Measurements from ENCODE around the gene HRC.

HRC gene

GRCh38 chr19:49190781-49191180 lies 35.6 kb upstream of the HRC start:
- H3K27me3 ChIP-seq (replicated peaks; ENCODE audit: insufficient read depth, low read length), result peaks cover 57% of the 10 kb centered on the region
- no peaks in the 10 kb centered on the region for H4K20me1 ChIP-seq (ENCODE audit: insufficient read depth, low read length)
- no peak overlapping the region for H3K4me3 ChIP-seq (ENCODE audit: low read length)
- H3K9me2 ChIP-seq (replicated peaks; ENCODE audit: insufficient read depth, low read length), result no peaks in the 10 kb centered on the region
- H3K79me2 ChIP-seq (ENCODE audit: low read length), result no peaks in the 10 kb centered on the region
- no peaks in the 10 kb centered on the region for H3K4me1 ChIP-seq (ENCODE audit: low read length)
- no peak overlapping the region for H2AFZ ChIP-seq (ENCODE audit: low read length)
- H3K36me3 ChIP-seq (replicated peaks; ENCODE audit: insufficient read depth, low read length), result no peaks in the 10 kb centered on the region
- H3K27ac ChIP-seq (ENCODE audit: low read length), result no peak overlapping the region
- no peak for DNase-seq
- H3F3A ChIP-seq (ENCODE audit: insufficient read depth, low read length), result no peaks in the 10 kb centered on the region
- H3K9ac ChIP-seq (ENCODE audit: low read length), result no peak overlapping the region
- no peaks in the 10 kb centered on the region for H3K9me3 ChIP-seq (replicated peaks; ENCODE audit: insufficient read depth, low read length)
- TF ChIP-seq, protein P1, sequence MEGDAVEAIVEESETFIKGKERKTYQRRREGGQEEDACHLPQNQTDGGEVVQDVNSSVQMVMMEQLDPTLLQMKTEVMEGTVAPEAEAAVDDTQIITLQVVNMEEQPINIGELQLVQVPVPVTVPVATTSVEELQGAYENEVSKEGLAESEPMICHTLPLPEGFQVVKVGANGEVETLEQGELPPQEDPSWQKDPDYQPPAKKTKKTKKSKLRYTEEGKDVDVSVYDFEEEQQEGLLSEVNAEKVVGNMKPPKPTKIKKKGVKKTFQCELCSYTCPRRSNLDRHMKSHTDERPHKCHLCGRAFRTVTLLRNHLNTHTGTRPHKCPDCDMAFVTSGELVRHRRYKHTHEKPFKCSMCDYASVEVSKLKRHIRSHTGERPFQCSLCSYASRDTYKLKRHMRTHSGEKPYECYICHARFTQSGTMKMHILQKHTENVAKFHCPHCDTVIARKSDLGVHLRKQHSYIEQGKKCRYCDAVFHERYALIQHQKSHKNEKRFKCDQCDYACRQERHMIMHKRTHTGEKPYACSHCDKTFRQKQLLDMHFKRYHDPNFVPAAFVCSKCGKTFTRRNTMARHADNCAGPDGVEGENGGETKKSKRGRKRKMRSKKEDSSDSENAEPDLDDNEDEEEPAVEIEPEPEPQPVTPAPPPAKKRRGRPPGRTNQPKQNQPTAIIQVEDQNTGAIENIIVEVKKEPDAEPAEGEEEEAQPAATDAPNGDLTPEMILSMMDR (IDR thresholded peaks at IDR 0.05; ENCODE audit: low read length), result no peak
- no peak for TF ChIP-seq EZH2phosphoT487 (IDR thresholded peaks at IDR 0.05; ENCODE audit: low read length)
- no peak for TF ChIP-seq EZH2 (optimal IDR thresholded peaks at IDR 0.05; ENCODE audit: low read depth, low read length)
- no peak overlapping the region for H3K4me2 ChIP-seq (ENCODE audit: low read depth, low read length)

- peaks cover 57% of the 10 kb centered on the region for H3K27me3 ChIP-seq (replicated peaks; ENCODE audit: insufficient read depth, low read length)
- no peak overlapping the region for H3K4me2 ChIP-seq (ENCODE audit: low read depth, low read length)
- no peaks in the 10 kb centered on the region for H3F3A ChIP-seq (ENCODE audit: insufficient read depth, low read length)
- no peaks in the 10 kb centered on the region for H4K20me1 ChIP-seq (ENCODE audit: insufficient read depth, low read length)
- H3K79me2 ChIP-seq (ENCODE audit: low read length), result no peaks in the 10 kb centered on the region
- TF ChIP-seq EZH2phosphoT487 (IDR thresholded peaks at IDR 0.05; ENCODE audit: low read length) (no peak), EZH2 (optimal IDR thresholded peaks at IDR 0.05; ENCODE audit: low read depth, low read length) (no peak)
- TF ChIP-seq, protein P1 (IDR thresholded peaks at IDR 0.05; ENCODE audit: low read length), result no peak
- no peak overlapping the region for H3K4me3 ChIP-seq (ENCODE audit: low read length)
- no peak for DNase-seq
- no peak overlapping the region for H3K27ac ChIP-seq (ENCODE audit: low read length)
- no peaks in the 10 kb centered on the region for H3K9me3 ChIP-seq (replicated peaks; ENCODE audit: insufficient read depth, low read length)
- H2AFZ ChIP-seq (ENCODE audit: low read length), result no peak overlapping the region
- no peaks in the 10 kb centered on the region for H3K4me1 ChIP-seq (ENCODE audit: low read length)
- no peaks in the 10 kb centered on the region for H3K36me3 ChIP-seq (replicated peaks; ENCODE audit: insufficient read depth, low read length)
- no peaks in the 10 kb centered on the region for H3K9me2 ChIP-seq (replicated peaks; ENCODE audit: insufficient read depth, low read length)
- H3K9ac ChIP-seq (ENCODE audit: low read length), result no peak overlapping the region
Observed at GRCh38 chr19:49189259-49189658, 34.1 kb upstream of the HRC start.

DNA sequence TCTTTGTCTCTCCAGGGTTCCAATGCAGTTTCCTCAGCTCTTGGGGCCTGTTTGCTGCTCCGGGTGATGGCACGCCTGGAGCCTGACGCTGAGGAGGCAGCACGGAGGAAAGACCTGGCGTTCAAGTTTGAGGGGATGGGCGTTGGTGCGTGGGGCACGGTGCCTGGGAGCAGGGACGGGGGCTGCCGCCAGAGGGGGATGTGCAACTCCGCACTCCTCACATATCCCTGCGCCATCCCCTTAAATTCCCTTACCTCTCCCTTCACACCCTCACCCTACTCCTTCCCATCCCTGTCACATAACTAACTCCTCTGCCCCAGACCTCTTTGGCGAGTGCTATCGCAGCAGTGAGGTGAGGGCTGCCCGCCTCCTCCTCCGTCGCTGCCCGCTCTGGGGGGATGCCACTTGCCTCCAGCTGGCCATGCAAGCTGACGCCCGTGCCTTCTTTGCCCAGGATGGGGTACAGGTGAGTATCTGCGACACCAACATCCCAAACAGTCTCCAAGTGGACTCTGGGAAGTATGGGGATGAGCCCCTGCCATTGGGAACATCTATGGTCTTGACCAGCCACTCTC lies 33.5 kb upstream of the HRC start:
- Histone ChIP-seq H3K4me3 (ENCODE audit: low read length) (no peak overlapping the region), H3K9me3 (replicated peaks; ENCODE audit: insufficient read depth, low read length) (no peaks in the 10 kb centered on the region), H3F3A (ENCODE audit: insufficient read depth, low read length) (no peaks in the 10 kb centered on the region), H3K36me3 (replicated peaks; ENCODE audit: insufficient read depth, low read length) (no peaks in the 10 kb centered on the region), H3K9ac (ENCODE audit: low read length) (no peak overlapping the region), H3K9me2 (replicated peaks; ENCODE audit: insufficient read depth, low read length) (no peaks in the 10 kb centered on the region), H2AFZ (ENCODE audit: low read length) (no peak overlapping the region), H3K79me2 (ENCODE audit: low read length) (no peaks in the 10 kb centered on the region), H4K20me1 (ENCODE audit: insufficient read depth, low read length) (no peaks in the 10 kb centered on the region), H3K27ac (ENCODE audit: low read length) (no peak overlapping the region), H3K4me1 (ENCODE audit: low read length) (no peaks in the 10 kb centered on the region), H3K4me2 (ENCODE audit: low read depth, low read length) (no peak overlapping the region), H3K27me3 (replicated peaks; ENCODE audit: insufficient read depth, low read length) (peaks cover 57% of the 10 kb centered on the region)
- no peak for TF ChIP-seq EZH2phosphoT487 (IDR thresholded peaks at IDR 0.05; ENCODE audit: low read length)
- TF ChIP-seq, protein P1 (IDR thresholded peaks at IDR 0.05; ENCODE audit: low read length), result no peak
- no peak for TF ChIP-seq EZH2 (optimal IDR thresholded peaks at IDR 0.05; ENCODE audit: low read depth, low read length)
- DNase-seq, result no peak

Measured in MM.1S (cell line).